ENCODE measurements around the gene GRM1.

DNA sequence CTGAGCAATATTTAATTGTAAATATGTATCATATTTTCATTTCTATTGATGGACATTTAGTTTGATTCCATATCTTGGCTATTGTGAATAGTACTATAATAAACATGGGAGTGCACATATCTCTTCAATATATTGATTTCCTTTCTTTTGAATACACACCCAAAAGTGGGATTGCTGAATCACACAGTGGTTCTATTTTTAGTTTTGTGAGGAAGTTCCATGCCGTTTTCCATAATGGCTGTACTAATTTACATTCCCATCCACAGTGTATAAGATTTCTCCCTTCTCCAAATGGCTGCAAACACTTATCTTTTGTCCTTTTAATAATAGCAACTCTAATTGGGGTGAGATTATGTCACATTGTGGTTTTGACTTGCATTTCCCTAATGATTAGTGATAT is 428.0 kb downstream of the GRM1 start:
- TF ChIP-seq CTCF (conservative IDR thresholded peaks at IDR 0.05; ENCODE audit: low read depth, low read length) (no peak), POLR2A (IDR thresholded peaks at IDR 0.05; ENCODE audit: low read depth, low read length) (no peak), BHLHE40 (IDR thresholded peaks at IDR 0.05; ENCODE audit: low read depth, low read length) (no peak), CEBPB (IDR thresholded peaks at IDR 0.05; ENCODE audit: low read depth, low read length) (no peak), MAZ (IDR thresholded peaks at IDR 0.05; ENCODE audit: borderline replicate concordance, low read depth, low read length) (no peak), RAD21 (IDR thresholded peaks at IDR 0.05; ENCODE audit: low read length) (no peak), NFE2L2 (IDR thresholded peaks at IDR 0.05; ENCODE audit: low read depth, low read length) (no peak), CHD1 (IDR thresholded peaks at IDR 0.05; ENCODE audit: low read depth, low read length) (no peak), MAFK (IDR thresholded peaks at IDR 0.05; ENCODE audit: low read depth, low read length) (no peak), RFX5 (IDR thresholded peaks at IDR 0.05; ENCODE audit: low read depth, low read length) (no peak)

Measured in IMR-90 (cell line).